OCI-LY7 (cell line): Measurements from ENCODE around the gene DEAF1. TPM values are rescaled to one million over a fixed set of nuclear protein-coding genes. Genes with fewer than 3 reads are reported as not detected.

Source experiments
- BruUV-seq: library from RNA; stranded (reverse); fragments of 400-500 nt; replicated peaks from 2 replicates; lab custom pipeline; 2021; lab: Mats Ljungman, UMichigan
- CTCF ChIA-PET: fragments of 300-600 bp; sonication (Branson Sonifier 250); formaldehyde crosslinking; loops from one replicate; lab custom pipeline; 2022; ENCODE audit warnings: antibody characterized with exemption; ENCODE audit not compliant: unreplicated experiment; lab: Charles Lee
- POLR2A ChIA-PET: fragments of 300-600 bp; sonication (Branson Sonifier 250); formaldehyde crosslinking; loops from one replicate; lab custom pipeline; 2022; ENCODE audit warnings: antibody characterized with exemption; lab: Charles Lee
- DNase-seq: peaks from one replicate; pipeline ENCODE4 v3.0.0-alpha.2; 2015; ENCODE audit warnings: low spot score
- H2AFZ ChIP-seq: fragments of 200-600 bp; sonication (generic), shearing (Covaris generic); 2 replicates; pipeline ENCODE4 v1.6.1; 2014; ENCODE audit warnings: mild to moderate bottlenecking, antibody characterized with exemption, low read length, moderate library complexity
- H3K27ac ChIP-seq: fragments of 200-600 bp; sonication (generic); 2 replicates; pipeline ENCODE4 v1.5.1; 2014; ENCODE audit warnings: mixed run types, low read depth, mild to moderate bottlenecking, moderate library complexity, low read length, inconsistent platforms; ENCODE audit not compliant: poor library complexity, severe bottlenecking
- H3K36me3 ChIP-seq: fragments of 200-600 bp; sonication (generic); 2 replicates; pipeline ENCODE4 v1.6.1; 2014; ENCODE audit warnings: mild to moderate bottlenecking, antibody characterized with exemption, low read length, moderate library complexity, mixed read lengths; ENCODE audit not compliant: insufficient read depth
- H3K4me1 ChIP-seq: fragments of 200-600 bp; sonication (generic); 2 replicates; pipeline ENCODE4 v1.5.1; 2014; ENCODE audit warnings: mild to moderate bottlenecking, low read length; ENCODE audit not compliant: insufficient read depth, poor library complexity, severe bottlenecking
- H3K4me2 ChIP-seq: fragments of 200-600 bp; sonication (generic); 2 replicates; pipeline ENCODE4 v1.6.1; 2014; ENCODE audit warnings: mild to moderate bottlenecking, low read length
- H3K4me3 ChIP-seq: fragments of 200-600 bp; sonication (generic); 2 replicates; pipeline ENCODE4 v1.5.1; 2014; ENCODE audit warnings: mild to moderate bottlenecking, low read depth, low read length; ENCODE audit not compliant: poor library complexity, severe bottlenecking
- H3K79me2 ChIP-seq: fragments of 200-600 bp; sonication (generic); 2 replicates; pipeline ENCODE4 v1.6.1; 2016; ENCODE audit warnings: low read depth, mild to moderate bottlenecking, low read length, moderate library complexity, mixed read lengths; ENCODE audit not compliant: insufficient read depth
- H3K9me2 ChIP-seq: fragments of 200-600 bp; sonication (generic); 2 replicates; pipeline ENCODE4 v1.6.1; 2016; ENCODE audit warnings: mild to moderate bottlenecking, low read length, mixed read lengths; ENCODE audit not compliant: insufficient read depth
- H3K9me3 ChIP-seq: fragments of 200-600 bp; sonication (generic); 2 replicates; pipeline ENCODE4 v1.6.1; 2014; ENCODE audit warnings: mild to moderate bottlenecking, mixed run types, low read length, mixed read lengths
- H4K20me1 ChIP-seq: fragments of 200-600 bp; sonication (generic); 2 replicates; pipeline ENCODE4 v1.6.1; 2014; ENCODE audit warnings: mild to moderate bottlenecking, antibody characterized with exemption, low read length, moderate library complexity, mixed read lengths; ENCODE audit not compliant: insufficient read depth
- EZH2phosphoT487 ChIP-seq: fragments of 200-600 bp; sonication (generic); IDR thresholded peaks from 2 replicates; pipeline ENCODE4 v1.6.1; 2018; ENCODE audit warnings: low read depth, borderline replicate concordance, mild to moderate bottlenecking, mixed run types, antibody characterized with exemption, low read length, moderate library complexity, mixed read lengths
- intact Hi-C: fragments of 100-400 bp; cut with micrococcal nuclease; formaldehyde crosslinking; loops from one replicate; pipeline ENCODE4 v1.10.0; 2022; ENCODE audit not compliant: unreplicated experiment
- total RNA-seq, 2 experiments: library from RNA; depleted of rRNA in 1 of 2; stranded (reverse); fragments of >200 nt in 1 of 2; shearing (Covaris generic) in 1 of 2; gene quantifications; 2 replicates each; pipeline ENCODE4 v1.2.3, GENCODE V29; 2014 to 2022
- TF ChIP-seq, protein P1 (sequence below): fragments of 200-600 bp; sonication (generic); conservative IDR thresholded peaks from 2 replicates; pipeline ENCODE4 v1.5.1; 2014; ENCODE audit warnings: mild to moderate bottlenecking, antibody characterized with exemption, low read length, moderate library complexity, mixed read lengths

The DEAF1 gene
- total RNA-seq, 2 experiments from 2014 or later: 42.7 to 66.2 TPM

DNA sequence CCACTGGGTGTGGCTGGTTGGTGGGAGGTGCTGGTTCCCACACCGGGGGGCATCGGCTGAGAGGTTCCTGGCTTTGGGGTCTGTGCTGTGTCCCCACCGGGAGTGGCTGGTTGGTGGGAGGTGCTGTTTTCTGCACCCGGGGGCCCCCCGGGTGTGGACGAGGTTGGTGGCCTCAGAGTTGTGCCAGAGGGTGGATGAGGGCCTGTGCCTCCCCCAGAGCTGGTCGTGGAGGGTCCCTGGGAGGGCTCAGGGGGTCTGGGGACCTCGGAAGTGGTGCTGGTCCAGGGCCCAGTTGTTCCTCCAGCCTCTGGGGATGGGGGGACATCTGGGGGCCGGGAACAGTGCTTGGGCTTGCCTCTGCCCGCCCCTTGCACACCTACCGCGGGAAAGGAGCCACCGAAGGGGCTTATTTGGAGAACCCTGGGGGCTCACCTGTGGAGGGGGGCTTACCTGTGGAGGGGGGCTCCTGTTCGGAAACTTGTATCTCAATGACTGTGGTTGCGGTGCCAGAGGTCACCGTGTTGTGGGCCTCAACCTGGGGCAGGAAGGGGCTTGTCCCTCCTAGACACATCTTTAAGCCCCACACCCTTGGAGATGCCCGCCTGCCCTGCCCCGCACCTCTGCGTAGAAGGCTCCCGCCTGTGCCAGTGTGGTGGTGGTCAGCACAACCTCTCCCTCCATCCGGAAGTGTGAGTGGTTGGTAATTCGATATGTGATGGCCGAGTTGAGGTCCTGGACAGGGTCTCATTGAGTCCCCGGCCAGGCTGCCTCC is 76.0 kb downstream of the DEAF1 start:
- H4K20me1 ChIP-seq: 0 out of 2 replicates have a peak, but pooled peaks cover 3% of the 10 kb centered on the region
- H3K4me2 ChIP-seq: no peak overlapping the region
- H3K9me2 ChIP-seq: no peaks in the 10 kb centered on the region
- H3K79me2 ChIP-seq: no peaks in the 10 kb centered on the region
- TF ChIP-seq, protein P1, sequence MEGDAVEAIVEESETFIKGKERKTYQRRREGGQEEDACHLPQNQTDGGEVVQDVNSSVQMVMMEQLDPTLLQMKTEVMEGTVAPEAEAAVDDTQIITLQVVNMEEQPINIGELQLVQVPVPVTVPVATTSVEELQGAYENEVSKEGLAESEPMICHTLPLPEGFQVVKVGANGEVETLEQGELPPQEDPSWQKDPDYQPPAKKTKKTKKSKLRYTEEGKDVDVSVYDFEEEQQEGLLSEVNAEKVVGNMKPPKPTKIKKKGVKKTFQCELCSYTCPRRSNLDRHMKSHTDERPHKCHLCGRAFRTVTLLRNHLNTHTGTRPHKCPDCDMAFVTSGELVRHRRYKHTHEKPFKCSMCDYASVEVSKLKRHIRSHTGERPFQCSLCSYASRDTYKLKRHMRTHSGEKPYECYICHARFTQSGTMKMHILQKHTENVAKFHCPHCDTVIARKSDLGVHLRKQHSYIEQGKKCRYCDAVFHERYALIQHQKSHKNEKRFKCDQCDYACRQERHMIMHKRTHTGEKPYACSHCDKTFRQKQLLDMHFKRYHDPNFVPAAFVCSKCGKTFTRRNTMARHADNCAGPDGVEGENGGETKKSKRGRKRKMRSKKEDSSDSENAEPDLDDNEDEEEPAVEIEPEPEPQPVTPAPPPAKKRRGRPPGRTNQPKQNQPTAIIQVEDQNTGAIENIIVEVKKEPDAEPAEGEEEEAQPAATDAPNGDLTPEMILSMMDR: no peak
- no peak for TF ChIP-seq EZH2phosphoT487
- ChIA-PET POLR2A (no interaction called here), CTCF (no interaction called here)
- H2AFZ ChIP-seq: no peak overlapping the region
- no peaks in the 10 kb centered on the region for H3K9me3 ChIP-seq
- H3K36me3 ChIP-seq: no peaks in the 10 kb centered on the region; the same call in 1 of the 2 replicates
- intact Hi-C loops: loop anchor here (5.0 kb wide), 1 partner anchor 42 kb away; the partner anchor contains the start of gene PHRF1
- no peak for DNase-seq
- H3K4me1 ChIP-seq: peaks cover 19% of the 10 kb centered on the region
- BruUV-seq: no TSS peak
- H3K4me3 ChIP-seq: no peak overlapping the region
- no peak overlapping the region for H3K27ac ChIP-seq

DNA sequence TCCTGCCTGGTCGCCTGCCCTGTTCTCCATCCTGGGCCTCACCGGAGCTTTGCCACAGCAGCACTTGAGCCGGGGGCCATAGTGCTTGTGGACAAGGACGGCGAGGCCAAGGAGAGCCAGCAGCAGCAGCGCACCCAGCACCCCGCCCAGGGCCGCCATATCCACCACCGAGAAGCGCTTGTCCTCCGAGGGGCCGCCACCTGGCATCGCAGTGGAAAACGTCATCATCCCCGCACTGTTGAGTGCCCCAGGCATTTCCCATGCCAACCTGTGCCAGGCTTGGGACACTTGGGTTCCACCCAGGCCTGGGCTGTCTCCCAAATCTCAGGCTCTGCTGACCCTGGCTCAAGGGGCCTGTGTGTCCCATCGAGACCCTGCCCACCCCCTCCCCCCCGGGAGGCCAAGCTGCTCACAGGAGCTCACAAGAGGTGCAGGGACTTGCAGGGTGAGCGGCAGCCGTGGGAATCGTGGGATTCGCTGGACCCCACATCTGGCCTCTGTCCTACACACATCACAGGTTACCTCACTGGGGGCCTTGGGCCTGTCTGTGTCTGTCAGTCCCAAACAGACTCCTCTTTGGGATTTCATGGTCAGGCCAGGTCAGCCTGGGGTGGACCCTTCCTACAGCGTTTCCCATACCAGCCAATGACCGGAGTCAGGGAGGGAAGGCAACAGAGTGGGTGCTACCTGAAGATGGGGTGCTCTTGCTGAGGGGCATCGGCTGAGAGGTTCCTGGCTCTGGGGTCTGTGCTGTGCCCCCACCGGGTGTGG is 76.9 kb downstream of the DEAF1 start:
- no peaks in the 10 kb centered on the region for H3K9me2 ChIP-seq
- H3K27ac ChIP-seq: no peak overlapping the region
- POLR2A ChIA-PET: no interaction called here
- H3K36me3 ChIP-seq: peaks cover 3% of the 10 kb centered on the region; the same call in 1 of the 2 replicates
- no peak overlapping the region for H3K4me3 ChIP-seq
- H3K4me2 ChIP-seq: no peak overlapping the region
- H3K4me1 ChIP-seq: peaks cover 19% of the 10 kb centered on the region
- no peak for DNase-seq
- 0 out of 2 replicates have a peak, but pooled peaks cover 3% of the 10 kb centered on the region for H4K20me1 ChIP-seq
- H3K79me2 ChIP-seq: no peaks in the 10 kb centered on the region
- CTCF ChIA-PET: no interaction called here
- TF ChIP-seq EZH2phosphoT487: no peak
- TF ChIP-seq, protein P1: no peak
- intact Hi-C loops: loop anchor here (5.0 kb wide), 1 partner anchor 41 kb away; the partner anchor contains the start of gene PHRF1
- H2AFZ ChIP-seq: no peak overlapping the region
- no TSS peak for BruUV-seq
- H3K9me3 ChIP-seq: no peaks in the 10 kb centered on the region
